Stimulated activated naive B cell treated with anti-CD40 and anti-IgM and Interleukin-4, amounts not matched to agents 10 μg/mL and 1 μg/mL and 100 μg/mL, for 72 hours (primary cell): ENCODE data around the gene YIPF1.
"Not testable (repeated sequence)": the region's sequence is repeated elsewhere in the genome, so short reads cannot be mapped to it uniquely, and the experiment has no call there.

Experiments
- ATAC-seq, 2 donors: fragments of 150-1000 bp; cut with Tn5 transposase; replicated peaks; 2 replicates each; pipeline ENCODE4 v1.10.0; 2021; ENCODE audit warnings: moderate library complexity in 1 of 2
- DNase-seq: peaks from one replicate; pipeline ENCODE4 v3.0.0; 2021
- H3K27ac Mint-ChIP-seq: one replicate; pipeline ENCODE4 v1.8.0; 2022; ENCODE audit warnings: mild to moderate bottlenecking, mixed read lengths
- H3K27me3 Mint-ChIP-seq, 2 donors: one replicate each; pipeline ENCODE4 v1.8.0; 2022; ENCODE audit warnings: mixed read lengths in 2 of 2
- H3K36me3 Mint-ChIP-seq, 2 donors: one replicate each; pipeline ENCODE4 v1.8.0; 2022; ENCODE audit warnings: mixed read lengths in 2 of 2, mild to moderate bottlenecking in 1 of 2
- H3K4me1 Mint-ChIP-seq, 2 donors: one replicate each; pipeline ENCODE4 v1.8.0; 2022; ENCODE audit warnings: mixed read lengths in 2 of 2, mild to moderate bottlenecking in 1 of 2
- H3K4me3 Mint-ChIP-seq, 2 donors: one replicate each; pipeline ENCODE4 v1.8.0; 2022; ENCODE audit warnings: mild to moderate bottlenecking in 2 of 2, mixed read lengths in 2 of 2, moderate library complexity in 1 of 2
- H3K9me3 Mint-ChIP-seq, 2 donors: one replicate each; pipeline ENCODE4 v1.8.0; 2022; ENCODE audit warnings: mixed read lengths in 2 of 2, mild to moderate bottlenecking in 1 of 2

YIPF1 gene

GRCh38 chr1:53883600-53883999 lies 6.0 kb downstream of the YIPF1 start:
- not testable (repeated sequence) for DNase-seq, H3K4me1 Mint-ChIP-seq, H3K9me3 Mint-ChIP-seq, ATAC-seq, H3K27ac Mint-ChIP-seq, H3K27me3 Mint-ChIP-seq, H3K4me3 Mint-ChIP-seq
- H3K36me3 Mint-ChIP-seq = peaks cover 25 to 48% of the 10 kb centered on the region in 2 donors

DNA sequence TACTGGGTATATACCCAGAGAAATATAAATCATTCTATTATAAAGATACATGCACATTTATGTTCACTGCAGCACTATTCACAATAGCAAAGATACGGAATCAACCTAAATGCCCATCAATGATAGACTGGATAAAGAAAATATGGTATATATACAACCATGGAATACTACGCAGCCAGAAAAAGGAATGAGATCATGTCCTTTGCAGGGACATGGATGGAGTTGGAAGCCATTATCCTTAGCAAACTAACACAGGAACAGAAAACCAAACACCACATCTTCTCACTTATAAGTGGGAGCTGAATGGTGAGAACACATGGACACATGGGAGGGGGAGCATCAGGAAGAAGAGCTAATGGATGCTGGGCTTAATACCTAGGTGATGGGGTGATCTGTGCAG lies 7.7 kb downstream of the YIPF1 start:
- H3K4me1 Mint-ChIP-seq, ATAC-seq, H3K9me3 Mint-ChIP-seq, H3K4me3 Mint-ChIP-seq, H3K27ac Mint-ChIP-seq, H3K27me3 Mint-ChIP-seq, DNase-seq: not testable (repeated sequence)
- H3K36me3 Mint-ChIP-seq = peaks cover 23 to 51% of the 10 kb centered on the region in 2 donors

DNA sequence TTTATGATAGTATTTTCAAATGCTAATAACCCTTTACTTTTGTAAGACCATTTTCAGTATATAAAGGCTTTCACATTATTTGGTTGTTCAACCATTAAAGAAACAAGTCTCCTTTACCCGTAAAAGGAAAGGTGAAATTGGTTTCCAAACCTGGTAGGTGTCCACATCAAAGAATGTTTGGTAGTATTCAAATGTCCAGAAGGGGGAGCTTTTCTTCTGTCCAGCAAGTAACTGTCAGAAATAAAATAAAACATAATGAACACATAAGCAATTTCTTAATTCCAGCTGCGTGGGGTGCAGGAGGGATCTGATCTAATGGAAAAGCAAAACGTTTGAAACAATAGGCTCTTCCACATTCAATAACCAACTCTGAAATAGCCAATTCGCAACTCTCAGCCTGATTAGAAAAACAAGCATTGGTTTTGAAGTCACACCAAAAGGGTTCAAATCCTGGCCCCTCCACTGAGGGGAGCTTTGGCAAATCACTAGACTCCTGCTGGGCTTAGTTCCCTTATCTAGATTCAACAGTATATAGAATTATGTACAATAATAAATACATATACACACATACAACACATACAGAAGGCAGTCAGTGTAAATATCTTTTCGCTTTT lies 11.0 kb downstream of the YIPF1 start:
- Mint-ChIP-seq H3K4me1 (no peaks in the 10 kb centered on the region), H3K9me3 (peaks cover 0 to 4% of the 10 kb centered on the region in 2 donors), H3K4me3 (no peak overlapping the region), H3K27me3 (no peaks in the 10 kb centered on the region), H3K27ac (no peak overlapping the region), H3K36me3 (peaks cover 29 to 64% of the 10 kb centered on the region in 2 donors)
- no peak for DNase-seq
- ATAC-seq = no peak

DNA sequence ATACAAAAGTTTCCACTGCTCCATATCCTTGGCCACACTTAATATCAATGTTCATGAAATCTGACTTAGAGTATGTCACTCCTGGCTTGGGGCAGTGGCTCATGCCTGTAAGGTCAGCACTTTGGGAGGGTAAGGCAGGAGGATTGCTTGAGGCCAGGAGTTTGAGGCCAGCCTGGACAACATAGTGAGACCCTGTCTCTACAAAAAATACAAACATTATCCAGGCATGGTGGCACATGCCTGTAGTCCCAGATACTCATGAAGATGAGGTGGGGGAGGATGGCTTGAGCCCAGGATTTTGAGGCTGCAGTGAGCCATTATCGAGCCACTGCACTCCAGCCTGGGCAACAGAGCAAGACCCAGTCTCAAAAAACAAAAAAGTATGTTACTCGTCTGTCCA lies 14.4 kb downstream of the YIPF1 start:
- not testable (repeated sequence) for H3K9me3 Mint-ChIP-seq, H3K27me3 Mint-ChIP-seq, H3K4me3 Mint-ChIP-seq, H3K4me1 Mint-ChIP-seq, DNase-seq, H3K27ac Mint-ChIP-seq, ATAC-seq
- H3K36me3 Mint-ChIP-seq = peaks cover 20 to 43% of the 10 kb centered on the region in 2 donors

- ATAC-seq = no peak
- H3K27ac Mint-ChIP-seq = no peak overlapping the region
- no peak for DNase-seq
- H3K27me3 Mint-ChIP-seq = no peaks in the 10 kb centered on the region
- H3K4me3 Mint-ChIP-seq = no peak overlapping the region
- peaks cover 22 to 32% of the 10 kb centered on the region in 2 donors for H3K36me3 Mint-ChIP-seq
- H3K9me3 Mint-ChIP-seq = no peaks in the 10 kb centered on the region
- peaks cover 3 to 7% of the 10 kb centered on the region in 2 donors for H3K4me1 Mint-ChIP-seq
Measured at GRCh38 chr1:53871773-53872484, 17.7 kb downstream of the YIPF1 start.

GRCh38 chr1:53871221-53871620 lies 18.4 kb downstream of the YIPF1 start:
- H3K4me3 Mint-ChIP-seq = no peak overlapping the region
- H3K9me3 Mint-ChIP-seq = no peaks in the 10 kb centered on the region
- peaks cover 27% of the 10 kb centered on the region in 2 donors for H3K36me3 Mint-ChIP-seq
- H3K4me1 Mint-ChIP-seq = peaks cover 3 to 7% of the 10 kb centered on the region in 2 donors
- H3K27ac Mint-ChIP-seq = no peak overlapping the region
- no peaks in the 10 kb centered on the region for H3K27me3 Mint-ChIP-seq
- ATAC-seq (no peak), DNase-seq (no peak)

- Mint-ChIP-seq H3K27me3 (no peaks in the 10 kb centered on the region), H3K4me1 (peaks cover 3 to 7% of the 10 kb centered on the region in 2 donors), H3K9me3 (no peaks in the 10 kb centered on the region), H3K27ac (no peak overlapping the region), H3K36me3 (peaks cover 16 to 27% of the 10 kb centered on the region in 2 donors), H3K4me3 (peak overlapping the region in 1 of 2 donors; percentile 75)
- DNase-seq (peak; percentile 33), ATAC-seq (peak; percentile 99)
Measured at GRCh38 chr1:53869454-53870117, 20.0 kb downstream of the YIPF1 start.

DNA sequence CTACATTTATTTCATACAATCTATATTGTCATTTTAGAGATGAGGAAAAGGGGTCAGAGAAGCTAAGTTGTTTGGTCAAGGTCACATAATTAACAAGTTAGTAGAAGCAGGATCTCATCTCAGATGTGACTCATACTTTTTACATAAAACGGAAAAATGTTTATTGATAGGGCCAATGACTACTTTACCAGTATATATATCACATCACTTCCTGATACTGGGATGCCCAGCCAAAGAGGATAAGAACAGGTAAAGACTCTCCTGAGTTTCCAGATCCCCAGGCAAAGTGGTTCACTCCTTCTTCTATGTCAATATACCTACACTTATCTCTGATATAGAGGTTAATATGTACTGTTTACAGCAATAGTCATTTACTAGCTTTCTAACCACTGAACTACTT lies 21.0 kb downstream of the YIPF1 start:
- H3K27me3 Mint-ChIP-seq = no peaks in the 10 kb centered on the region
- no peak for DNase-seq
- no peak for ATAC-seq
- H3K27ac Mint-ChIP-seq = no peak overlapping the region
- H3K4me3 Mint-ChIP-seq = no peak overlapping the region
- H3K9me3 Mint-ChIP-seq = no peaks in the 10 kb centered on the region
- peaks cover 3 to 7% of the 10 kb centered on the region in 2 donors for H3K4me1 Mint-ChIP-seq
- H3K36me3 Mint-ChIP-seq = peaks cover 16 to 25% of the 10 kb centered on the region in 2 donors

DNA sequence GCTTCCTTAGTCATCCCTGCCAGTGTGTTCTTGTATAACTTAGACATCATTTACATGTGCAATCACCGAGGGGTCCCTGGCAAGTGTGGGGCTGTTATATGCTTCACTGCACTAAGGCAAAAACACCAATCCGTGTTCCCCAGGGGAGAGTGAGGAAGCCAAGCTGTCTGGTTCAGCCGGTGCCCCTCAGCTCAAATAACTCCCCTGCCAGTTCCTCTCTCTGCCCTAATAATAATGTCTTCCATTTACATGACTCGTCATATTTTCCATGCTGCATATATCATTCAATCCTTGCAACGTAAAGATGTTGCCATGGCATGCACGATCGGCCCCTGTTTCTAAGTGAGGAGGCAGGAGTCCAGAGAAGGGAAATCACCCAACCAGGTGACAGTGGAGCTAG lies 27.1 kb downstream of the YIPF1 start:
- H3K9me3 Mint-ChIP-seq = no peaks in the 10 kb centered on the region
- DNase-seq (peak; percentile 32), ATAC-seq (peak; percentile 87 to 89)
- H3K27ac Mint-ChIP-seq = peak overlapping the region; percentile 89
- peaks cover 14 to 20% of the 10 kb centered on the region in 2 donors for H3K36me3 Mint-ChIP-seq
- H3K27me3 Mint-ChIP-seq = no peaks in the 10 kb centered on the region
- peaks cover 20 to 24% of the 10 kb centered on the region in 2 donors for H3K4me1 Mint-ChIP-seq
- H3K4me3 Mint-ChIP-seq = peak overlapping the region; percentile 41 to 42

DNA sequence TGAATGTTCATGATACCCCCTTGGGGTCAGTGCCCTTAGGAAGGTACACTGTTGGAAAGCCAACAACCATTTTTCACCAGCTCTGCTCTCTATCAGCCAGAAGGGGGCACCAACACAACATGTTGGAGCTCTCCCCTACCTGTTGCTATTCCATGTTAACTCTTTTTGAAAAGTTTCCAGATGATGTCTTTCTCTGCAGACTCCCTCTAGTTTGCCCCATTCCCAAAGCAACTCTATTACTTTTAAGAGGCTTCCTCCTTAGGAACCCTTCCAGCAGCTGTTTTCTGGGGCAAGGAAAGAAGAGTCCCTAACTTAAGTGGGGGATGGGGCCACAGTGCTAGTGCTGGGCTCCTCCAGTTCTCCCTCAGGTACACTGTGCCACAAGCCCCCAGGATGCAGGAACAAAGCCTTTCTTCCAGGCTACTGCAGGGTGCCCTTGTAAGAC lies 28.6 kb downstream of the YIPF1 start:
- Mint-ChIP-seq H3K9me3 (no peaks in the 10 kb centered on the region), H3K36me3 (peaks cover 13 to 19% of the 10 kb centered on the region in 2 donors), H3K27me3 (no peaks in the 10 kb centered on the region), H3K4me3 (no peak overlapping the region), H3K4me1 (peaks cover 20 to 24% of the 10 kb centered on the region in 2 donors), H3K27ac (peak overlapping the region; percentile 89)
- DNase-seq = peak; percentile 26
- peak; percentile 57 to 64 for ATAC-seq

- no peaks in the 10 kb centered on the region for H3K9me3 Mint-ChIP-seq
- no peaks in the 10 kb centered on the region for H3K4me1 Mint-ChIP-seq
- no peaks in the 10 kb centered on the region for H3K27me3 Mint-ChIP-seq
- H3K27ac Mint-ChIP-seq = no peak overlapping the region
- peaks cover 31 to 54% of the 10 kb centered on the region in 2 donors for H3K36me3 Mint-ChIP-seq
- no peak for ATAC-seq
- H3K4me3 Mint-ChIP-seq = no peak overlapping the region
- DNase-seq = no peak
Measured at GRCh38 chr1:53851571-53852285, 37.9 kb downstream of the YIPF1 start.

- Mint-ChIP-seq H3K4me3 (no peak overlapping the region), H3K36me3 (peaks cover 29 to 46% of the 10 kb centered on the region in 2 donors), H3K4me1 (no peaks in the 10 kb centered on the region), H3K9me3 (no peaks in the 10 kb centered on the region), H3K27me3 (no peaks in the 10 kb centered on the region), H3K27ac (no peak overlapping the region)
- ATAC-seq (no peak), DNase-seq (no peak)
Measured at GRCh38 chr1:53850082-53850673, 39.4 kb downstream of the YIPF1 start.

- no peaks in the 10 kb centered on the region for H3K4me1 Mint-ChIP-seq
- ATAC-seq (no peak), DNase-seq (no peak)
- no peaks in the 10 kb centered on the region for H3K9me3 Mint-ChIP-seq
- no peak overlapping the region for H3K4me3 Mint-ChIP-seq
- peaks cover 22 to 33% of the 10 kb centered on the region in 2 donors for H3K36me3 Mint-ChIP-seq
- no peak overlapping the region for H3K27ac Mint-ChIP-seq
- no peaks in the 10 kb centered on the region for H3K27me3 Mint-ChIP-seq
Measured at GRCh38 chr1:53847980-53848379, 41.6 kb downstream of the YIPF1 start.

DNA sequence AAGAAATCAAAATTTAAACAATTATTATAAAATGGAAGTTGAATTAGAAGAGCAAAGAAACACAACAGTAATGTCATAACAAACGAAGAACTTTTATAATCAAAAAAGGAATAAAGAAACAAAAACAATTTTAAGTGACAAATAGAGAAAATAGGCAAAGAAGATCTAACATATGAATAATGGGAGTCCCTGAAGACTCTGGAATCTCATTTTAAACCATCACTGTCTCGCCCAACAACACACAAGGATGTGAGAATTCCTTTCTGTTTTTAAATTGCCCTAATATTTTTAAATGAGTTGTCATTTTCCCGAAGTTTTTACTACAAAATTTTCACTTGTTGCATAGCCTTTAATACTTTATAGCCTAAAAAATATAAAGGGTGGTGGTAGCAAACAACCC lies 47.2 kb downstream of the YIPF1 start:
- no peak for ATAC-seq
- H3K4me1 Mint-ChIP-seq = peaks cover 3 to 9% of the 10 kb centered on the region in 2 donors
- peaks cover 0 to 4% of the 10 kb centered on the region in 2 donors for H3K27me3 Mint-ChIP-seq
- DNase-seq = no peak
- no peak overlapping the region for H3K4me3 Mint-ChIP-seq
- no peaks in the 10 kb centered on the region for H3K9me3 Mint-ChIP-seq
- H3K27ac Mint-ChIP-seq = no peak overlapping the region
- H3K36me3 Mint-ChIP-seq = peaks cover 0 to 5% of the 10 kb centered on the region in 2 donors
